ENCODE data around the gene PRIMA1.
A peak's percentile ranks its signal among the peaks of the same experiment; 100 is the strongest.
"Not testable (repeated sequence)": the region's sequence is repeated elsewhere in the genome, so short reads cannot be mapped to it uniquely, and the experiment has no call there.

PRIMA1 gene, protein sequence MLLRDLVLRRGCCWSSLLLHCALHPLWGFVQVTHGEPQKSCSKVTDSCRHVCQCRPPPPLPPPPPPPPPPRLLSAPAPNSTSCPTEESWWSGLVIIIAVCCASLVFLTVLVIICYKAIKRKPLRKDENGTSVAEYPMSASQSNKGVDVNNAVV

DNA sequence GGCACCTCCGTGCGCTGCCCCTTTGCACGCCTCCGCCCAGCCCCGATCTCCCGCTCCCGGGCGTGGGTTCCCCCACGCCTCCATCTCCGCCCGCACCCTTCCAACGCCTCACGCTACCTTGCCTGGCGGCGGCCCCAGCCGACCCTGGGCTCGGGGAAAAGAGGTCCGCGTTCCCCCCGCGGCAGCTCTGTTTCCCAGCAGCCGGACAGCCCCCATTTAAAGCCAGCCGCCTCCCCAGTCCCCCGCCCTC is at the start of gene PRIMA1:
Gene PRIMA1 (minus strand): TSS at position 193 of the 250 bp plus-strand sequence. CDS start 767 bp downstream, outside the sequence.
- DNase-seq, result no peak

DNA sequence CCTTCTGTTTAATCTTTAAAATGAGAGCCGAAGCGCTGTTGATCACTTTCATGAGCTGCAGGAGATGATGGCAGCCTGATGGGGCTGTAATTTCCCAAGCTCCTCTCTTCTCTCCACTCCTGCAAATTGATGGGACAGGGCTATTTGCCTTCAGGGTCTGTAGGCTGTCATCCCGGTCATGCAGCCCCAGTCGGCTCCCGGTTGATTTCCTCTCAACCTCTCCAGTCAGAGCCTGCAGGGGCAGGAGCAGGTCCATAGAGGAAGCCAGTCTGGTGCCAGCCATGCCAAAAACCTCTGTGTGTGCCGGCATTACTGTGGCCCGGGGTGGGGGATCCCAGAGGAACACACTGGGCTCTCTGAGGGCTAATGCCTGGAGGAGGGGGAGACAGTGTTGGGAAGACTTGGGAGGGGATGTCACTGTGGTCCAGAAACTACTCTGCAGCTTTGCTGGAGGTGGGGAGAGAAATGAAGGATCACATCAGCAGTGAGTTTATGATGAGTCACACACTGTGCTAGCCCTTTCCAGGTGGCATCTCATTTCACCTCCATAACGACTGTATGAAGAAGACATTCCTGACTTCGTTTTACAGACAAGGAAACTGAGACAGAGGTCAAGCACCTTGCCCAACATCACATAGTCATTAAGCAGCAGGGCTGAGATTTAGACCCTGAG is 46.5 kb upstream of the PRIMA1 start:
- DNase-seq, result no peak

- peak; percentile 39 for DNase-seq
Observed at GRCh38 chr14:93832665-93833064, 44.4 kb upstream of the PRIMA1 start.

DNA sequence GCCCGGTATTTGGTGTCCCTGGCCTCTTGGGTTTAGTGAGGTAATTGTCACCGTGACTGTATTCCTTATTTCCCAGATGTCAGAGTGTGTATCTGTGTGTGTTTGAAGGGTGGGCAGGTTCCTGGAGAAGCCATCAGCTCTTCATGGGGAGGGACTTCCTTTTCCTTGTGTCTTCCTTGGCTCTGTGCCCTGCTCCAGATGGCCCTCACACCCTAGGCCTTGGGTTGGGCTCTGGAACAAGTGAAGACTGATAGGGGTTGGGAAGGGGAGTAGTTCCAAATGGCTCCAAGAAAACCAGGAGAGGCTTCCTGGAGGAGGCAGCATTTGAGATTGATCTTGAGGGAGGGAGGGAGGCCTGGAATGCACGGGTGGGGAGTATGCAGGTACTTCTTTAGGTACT is 43.8 kb upstream of the PRIMA1 start:
- DNase-seq, result no peak

DNA sequence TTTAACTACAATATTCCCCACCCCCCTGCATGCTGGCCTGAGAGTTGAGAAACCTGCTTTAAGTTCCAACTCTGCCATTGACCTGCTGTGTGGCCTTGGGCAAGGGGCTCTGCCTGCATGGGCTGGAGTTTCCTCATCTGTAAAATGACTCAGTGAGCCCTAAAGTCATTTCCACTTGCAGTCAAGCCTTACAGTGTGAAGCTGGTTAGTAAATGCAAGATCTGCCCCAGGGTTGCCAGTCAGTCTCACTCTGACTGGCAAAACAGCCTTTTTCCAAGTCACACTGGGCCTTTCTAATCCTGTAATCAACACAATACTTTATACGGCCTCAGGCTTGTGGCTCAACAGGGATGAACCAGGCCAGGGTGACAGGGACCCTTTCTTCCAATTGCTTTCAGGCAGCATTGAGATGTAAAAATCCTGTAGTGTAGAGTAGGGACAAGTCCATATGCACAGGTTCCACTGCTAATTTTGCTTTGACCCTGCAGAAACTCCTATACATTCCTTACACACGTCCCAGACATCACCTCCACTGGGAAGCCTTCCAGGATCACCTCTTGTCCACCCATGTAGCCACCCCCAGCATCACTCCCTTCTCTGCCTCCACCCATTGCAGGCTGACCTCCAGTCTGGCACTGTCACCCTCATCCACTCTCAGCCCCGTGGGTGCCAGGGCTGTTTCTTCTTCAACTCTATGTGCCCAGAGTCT is 42.6 kb upstream of the PRIMA1 start:
- no peak for DNase-seq

DNA sequence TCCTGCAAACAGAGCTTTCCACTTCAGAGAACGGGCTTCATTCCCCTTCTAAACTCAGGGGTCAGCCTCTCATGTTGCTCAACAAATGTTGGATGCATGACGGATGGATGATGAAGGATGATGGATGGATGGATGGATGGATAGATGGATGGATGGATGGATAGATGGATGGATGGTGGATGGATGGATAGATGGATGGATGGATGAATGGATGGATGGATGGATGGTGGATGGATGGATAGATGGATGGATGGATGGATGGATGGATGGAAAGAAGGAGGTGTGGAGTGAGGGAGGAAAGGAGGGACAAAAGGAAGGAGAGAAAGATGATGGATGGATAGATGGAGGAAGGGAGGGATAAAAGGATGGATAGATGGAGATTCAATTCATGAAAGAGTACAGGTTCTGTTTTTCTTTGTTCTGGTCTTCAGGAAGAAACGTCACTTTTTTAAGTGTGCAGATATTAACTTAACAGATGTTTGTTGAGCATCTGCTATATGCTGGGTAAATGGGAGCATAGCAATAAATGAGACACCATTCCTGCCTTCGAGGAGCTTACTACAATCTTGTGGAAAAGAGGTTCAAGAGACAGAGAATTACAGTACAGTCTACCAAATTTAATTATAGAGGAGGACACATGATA is 41.7 kb upstream of the PRIMA1 start:
- DNase-seq, result no peak

- no peak for DNase-seq
Observed at GRCh38 chr14:93825235-93825553, 36.9 kb upstream of the PRIMA1 start.

- DNase-seq, result no peak
Observed at GRCh38 chr14:93824518-93825234, 36.4 kb upstream of the PRIMA1 start.

GRCh38 chr14:93824076-93824475 is 35.8 kb upstream of the PRIMA1 start:
- no peak for DNase-seq

DNA sequence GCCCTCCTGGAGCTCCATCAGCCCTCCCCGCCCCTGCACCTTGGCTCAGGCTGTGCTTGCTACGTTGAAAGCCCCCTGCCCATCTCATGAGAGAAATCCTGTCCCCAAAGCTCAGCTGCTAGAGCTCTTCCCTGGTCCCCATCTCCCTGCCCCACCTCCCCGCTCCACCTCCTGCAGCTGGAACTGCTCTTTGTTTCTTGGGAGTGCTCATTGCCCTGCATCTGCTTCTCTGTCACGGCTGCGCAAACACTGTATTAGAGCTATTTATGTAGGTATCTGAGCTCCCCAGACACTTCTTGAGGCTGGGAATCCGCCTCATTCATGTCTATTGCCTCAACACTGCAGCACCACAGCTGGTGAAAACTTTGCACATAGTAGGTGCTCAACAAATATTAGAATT is 32.8 kb upstream of the PRIMA1 start:
- DNase-seq, result no peak

DNA sequence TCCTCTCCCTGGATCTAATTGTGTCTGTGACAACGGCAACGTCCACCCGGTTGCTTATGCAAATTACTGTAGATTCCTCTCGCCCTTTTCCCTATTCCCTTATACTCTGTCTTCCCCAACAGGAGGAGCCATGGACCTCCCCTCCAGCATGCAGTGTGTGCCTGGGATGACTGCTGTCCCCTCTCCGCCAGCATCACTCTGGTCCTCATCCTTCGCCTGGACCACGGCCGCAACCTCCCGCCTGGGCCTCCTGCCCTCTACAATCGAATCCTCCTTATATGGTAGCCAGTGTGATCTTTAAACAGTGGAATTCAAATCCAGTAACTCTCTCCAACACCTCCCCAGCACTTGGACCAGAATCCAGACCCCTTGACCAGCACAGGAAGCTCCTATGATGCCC is 30.6 kb upstream of the PRIMA1 start:
- no peak for DNase-seq

DNA sequence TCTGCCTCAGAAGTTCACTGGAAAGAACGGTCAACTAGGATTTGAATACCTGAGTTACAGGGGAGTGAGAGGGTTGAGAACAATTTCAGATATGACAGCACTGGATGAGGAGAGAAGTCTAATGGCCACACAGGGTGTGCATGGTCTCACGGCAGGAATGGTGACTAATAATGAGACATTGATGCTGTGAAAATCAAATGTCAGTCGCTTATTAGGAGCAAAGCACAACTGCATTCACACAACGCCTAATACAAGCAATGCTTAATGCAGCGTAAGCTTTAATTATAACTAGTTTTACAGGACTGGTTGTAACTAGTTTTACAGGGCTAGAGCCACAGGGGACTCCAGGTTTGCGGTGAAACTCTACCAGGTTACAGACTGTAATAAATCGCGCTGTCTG is 23.4 kb upstream of the PRIMA1 start:
- DNase-seq, result no peak

GRCh38 chr14:93811020-93811419 is 22.7 kb upstream of the PRIMA1 start:
- no peak for DNase-seq

DNA sequence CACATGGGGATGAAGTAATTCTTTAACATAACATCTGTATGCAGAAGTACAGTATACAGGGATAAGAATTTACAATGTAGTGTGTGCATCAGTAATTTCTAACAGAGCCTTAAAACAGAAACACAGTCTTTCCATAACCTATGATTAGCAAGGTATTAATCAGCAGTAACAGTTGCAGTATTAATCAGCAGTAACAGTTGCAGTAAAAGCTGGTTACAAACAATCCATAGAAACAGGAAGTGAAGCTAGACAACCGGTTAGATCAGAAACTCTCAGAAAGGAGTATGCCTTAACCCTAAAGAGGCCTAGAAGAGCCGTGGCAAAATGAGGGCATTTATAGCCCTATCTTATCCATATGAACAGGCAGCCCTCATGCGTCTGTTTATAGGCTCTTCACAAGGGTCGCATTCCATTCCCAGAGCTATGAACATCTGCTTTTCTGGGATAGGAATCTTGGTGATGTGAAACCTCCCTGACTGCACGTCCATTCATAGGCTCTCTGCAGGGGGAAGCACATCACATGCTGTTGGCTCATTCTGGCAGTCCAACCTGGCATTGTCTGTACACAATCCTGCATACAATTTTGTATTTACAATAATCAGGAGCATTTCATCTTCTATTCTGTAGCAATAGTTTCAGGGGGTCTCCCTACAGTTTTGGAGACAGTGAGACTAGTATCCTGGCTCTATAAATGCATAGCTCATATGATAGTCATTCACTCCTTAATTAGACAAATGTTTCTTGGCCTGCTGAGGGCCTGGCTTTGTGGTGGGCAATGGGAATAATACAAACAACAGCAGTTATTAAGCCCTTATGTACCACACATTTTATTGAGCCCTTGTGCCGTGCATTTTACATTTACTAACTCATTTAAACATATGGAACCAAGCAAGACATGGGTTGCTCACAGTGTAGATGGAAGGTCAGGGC is 21.5 kb upstream of the PRIMA1 start:
- DNase-seq, result not testable (repeated sequence)

DNA sequence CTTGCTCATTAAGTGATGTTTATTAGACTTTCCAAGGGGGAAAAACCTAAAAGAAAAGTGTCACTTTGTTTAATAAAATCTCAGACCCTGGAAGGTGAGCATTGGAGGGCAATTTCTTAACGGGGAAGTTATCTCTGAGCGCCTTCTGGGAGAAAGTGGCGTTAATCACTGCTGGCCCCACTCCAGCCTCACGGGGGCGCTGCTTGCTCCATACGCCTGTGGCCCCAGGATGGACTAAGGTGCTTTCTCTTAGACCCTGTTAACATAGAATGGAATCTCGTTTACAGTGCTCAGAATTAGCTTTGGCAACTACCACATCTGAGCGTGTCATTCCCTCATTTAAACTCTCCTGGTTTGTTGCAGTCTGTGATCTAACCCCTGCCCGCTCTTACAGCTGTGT is 16.4 kb upstream of the PRIMA1 start:
- DNase-seq, result no peak

- DNase-seq, result no peak
Observed at GRCh38 chr14:93803408-93804318, 15.4 kb upstream of the PRIMA1 start.

DNA sequence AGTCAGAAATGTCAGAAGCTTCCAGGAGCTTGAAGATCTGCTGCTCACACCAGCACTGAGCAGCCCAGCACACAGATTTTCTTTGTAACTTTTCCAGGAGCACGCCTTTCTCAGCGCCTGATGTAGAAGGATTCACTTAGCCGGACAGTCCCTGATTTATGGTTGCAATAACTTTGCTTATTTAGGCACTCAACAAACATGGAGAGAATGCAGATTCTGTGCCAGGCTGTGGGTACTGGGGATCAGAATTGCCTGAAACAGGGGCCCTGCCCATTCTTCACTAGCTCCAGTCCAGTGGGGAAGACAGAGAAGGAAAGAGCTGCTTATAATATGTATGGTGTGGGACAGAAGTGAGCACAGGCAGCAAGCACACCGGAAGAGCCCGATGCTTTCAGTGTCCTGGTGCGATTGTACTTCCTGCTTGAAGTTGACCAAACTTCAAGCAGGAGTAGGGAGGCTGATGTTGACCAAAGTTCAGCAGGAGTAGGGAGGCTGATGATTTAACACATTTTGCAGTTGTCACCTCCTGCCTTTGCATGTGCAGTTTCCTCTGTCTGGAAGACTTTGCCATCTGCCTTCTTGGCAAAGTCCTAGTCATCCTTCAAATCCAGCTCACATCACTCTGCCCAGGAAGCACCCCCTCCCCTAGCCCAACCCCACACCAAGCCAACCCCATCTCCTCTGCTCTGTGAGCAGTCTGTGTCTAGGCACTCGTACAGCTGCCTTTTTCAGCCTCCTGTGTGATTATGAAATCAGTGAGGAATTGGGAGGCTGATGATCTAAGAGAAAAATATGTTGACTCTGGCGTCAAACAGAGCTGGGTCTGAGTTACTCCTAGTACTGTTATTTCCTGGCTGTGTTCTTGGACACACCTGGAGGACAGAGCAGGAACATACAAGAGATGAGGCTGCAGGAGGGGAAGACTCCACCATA is 12.0 kb upstream of the PRIMA1 start:
- DNase-seq, result no peak

DNA sequence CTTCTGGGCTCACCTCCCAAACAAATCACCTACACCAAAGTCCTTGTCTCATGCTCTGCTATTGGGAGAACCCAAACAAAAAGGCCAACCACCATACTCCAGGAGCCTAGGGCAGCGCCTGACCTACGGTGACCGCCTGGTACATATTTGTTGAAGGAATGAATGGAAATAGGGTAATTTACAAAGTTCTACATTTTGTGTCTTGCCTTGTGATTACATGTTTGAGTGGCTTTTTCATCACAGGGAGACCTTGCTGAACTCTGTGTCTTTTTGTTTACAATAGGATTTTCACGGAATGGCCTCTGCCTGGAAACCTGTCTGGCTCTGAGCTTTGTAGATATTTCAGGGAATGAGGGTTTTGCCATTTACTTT is 11.3 kb upstream of the PRIMA1 start:
- no peak for DNase-seq

DNA sequence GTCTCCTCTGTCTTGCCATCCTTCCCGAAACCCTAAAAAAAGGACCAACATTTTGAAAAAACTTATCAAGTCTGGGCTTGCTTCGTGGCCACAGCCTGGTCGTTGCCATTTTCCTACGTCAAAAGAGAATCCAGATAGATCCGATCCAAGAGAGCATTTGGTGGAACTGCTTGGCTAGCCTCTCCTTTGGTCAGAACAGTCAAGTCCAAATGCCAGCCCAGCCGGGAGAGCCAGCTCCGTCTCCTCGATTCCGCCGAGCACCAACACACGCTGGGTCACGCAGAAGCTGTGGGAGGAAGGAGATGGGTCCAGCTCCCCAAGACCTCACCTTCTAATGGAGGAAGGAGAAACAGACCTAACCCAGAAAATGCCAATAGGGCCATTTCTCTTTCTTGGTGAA is 9.3 kb upstream of the PRIMA1 start:
- DNase-seq, result no peak

DNA sequence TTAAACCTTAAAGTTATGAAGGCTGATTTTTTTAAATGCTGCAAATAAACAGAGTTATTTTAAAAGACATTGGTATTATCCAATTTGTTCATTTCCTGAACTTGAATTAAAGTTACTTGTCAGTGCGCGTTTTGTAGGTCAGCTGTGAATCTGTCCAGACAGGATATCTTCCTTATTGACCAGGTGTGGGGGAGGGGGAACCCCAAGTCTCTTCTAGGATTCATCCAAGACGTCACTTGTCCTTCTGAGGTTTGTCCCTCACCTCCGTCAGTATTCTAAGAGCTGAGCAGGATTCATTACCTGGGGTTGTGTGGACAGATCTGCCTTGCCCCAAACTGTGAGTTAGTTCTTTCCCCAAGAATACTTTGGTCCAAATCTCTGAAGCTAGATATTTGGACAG is 8.8 kb upstream of the PRIMA1 start:
- no peak for DNase-seq
